Measurements from ENCODE around the gene COA5.

COA5 gene

DNA sequence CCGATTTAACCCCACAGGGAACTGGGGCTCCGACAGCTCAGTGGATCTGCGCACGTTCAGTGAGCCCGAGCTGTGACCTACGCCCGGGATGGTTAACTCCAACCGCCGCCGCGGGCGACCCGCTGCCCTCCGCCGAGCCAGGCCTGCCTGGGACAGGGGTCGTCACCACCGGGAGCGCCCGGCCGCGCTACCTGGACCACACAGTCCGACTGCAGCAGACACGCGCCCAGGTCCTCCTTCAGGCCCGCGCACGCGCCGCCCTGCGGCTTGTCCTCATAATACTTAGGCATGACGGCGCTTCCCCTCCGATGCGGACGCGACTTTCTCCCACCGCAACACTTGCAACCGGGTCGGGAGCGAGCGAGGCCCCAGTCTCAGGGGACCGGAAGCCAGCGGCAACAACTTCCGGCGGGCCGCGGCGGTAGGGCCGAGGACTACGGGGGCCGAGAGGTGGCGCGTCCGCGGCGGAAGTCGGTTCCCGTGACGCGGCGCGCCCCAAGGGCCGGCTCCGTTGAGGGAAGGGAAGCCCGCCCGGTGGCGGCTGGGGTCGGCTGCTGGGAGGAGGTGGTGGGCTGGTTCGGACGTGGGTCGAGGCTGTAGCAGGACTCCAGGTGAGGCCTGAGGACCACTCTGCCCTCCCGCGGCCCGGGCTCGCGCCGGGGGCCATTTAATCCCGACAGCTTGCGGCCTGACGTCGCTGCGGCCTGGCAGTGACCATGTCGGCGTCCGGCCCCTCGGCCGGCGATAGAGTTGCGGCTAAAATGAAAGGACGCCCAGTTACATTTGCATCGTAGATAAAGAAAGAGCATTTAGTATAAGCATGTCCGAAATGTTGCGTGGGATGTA, at the start of gene COA5, which contains the start of gene UNC50:
Gene COA5, minus strand, starts transcription at position 397 of the 846 bp plus-strand sequence. Its CDS starts 107 bp downstream, at position 290.
Gene UNC50, plus strand, starts transcription at position 474 of the 846 bp plus-strand sequence. CDS start 1,171 bp downstream, outside the sequence.
- DNase-seq = peak; percentile 91

GRCh38 chr2:98656800-98657199, 48.5 kb upstream of the COA5 start:
- no peak for DNase-seq

DNA sequence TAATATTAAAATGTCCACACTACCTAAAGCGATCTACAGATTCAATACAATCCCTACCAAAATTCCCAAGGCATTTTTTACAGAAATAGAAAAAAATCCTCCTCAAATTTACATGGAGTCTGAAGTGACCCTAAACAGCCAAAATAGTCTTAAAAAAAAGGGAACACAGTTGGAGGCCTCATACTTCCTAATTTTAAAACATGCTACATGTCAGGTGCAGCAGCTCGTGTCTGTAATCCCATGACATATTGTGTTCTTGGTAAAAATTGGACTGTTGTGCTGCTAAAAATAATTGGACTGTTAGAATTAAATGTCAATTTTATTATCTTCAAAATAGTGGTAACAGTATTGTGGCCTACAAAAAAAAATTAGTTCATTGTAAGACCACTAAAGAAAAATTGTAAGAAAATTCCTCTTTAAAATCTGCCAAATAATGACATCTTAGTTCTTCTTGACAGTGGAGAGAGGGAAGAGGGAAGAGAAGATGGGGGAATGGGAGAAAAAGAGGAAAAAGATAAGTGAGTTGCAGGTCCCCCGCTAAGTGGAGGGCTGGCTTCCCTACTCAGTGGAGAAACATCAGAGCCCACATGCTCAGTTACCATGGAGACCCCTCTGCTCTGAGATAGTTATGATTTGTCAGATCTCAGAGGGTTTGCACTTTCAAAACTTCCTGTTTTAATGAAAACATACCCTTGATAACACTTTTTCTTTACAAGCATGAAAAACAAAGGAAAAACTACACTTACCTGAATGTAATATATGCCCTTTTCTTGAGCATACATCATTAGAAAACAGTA, 46.6 kb upstream of the COA5 start:
- no peak for DNase-seq

GRCh38 chr2:98650998-98651397, 42.7 kb upstream of the COA5 start:
- DNase-seq = no peak

DNA sequence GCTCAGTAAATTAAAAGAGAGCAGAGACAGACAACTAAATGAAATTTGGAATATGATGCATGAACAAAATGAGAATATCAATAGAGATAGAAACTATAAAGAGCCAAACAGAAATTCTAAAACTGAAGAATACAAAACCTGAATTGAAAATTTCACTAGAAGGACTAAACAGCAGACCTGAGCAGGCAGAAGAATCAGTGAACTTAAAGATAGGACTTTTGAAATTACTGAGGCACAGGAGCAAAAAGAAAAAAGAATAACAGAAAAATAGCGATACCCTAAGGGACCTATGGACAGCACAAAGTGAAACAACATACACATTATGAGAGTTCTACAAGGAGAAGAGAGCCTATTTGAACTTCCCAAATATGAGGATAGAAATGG, 41.7 kb upstream of the COA5 start:
- DNase-seq = no peak

DNA sequence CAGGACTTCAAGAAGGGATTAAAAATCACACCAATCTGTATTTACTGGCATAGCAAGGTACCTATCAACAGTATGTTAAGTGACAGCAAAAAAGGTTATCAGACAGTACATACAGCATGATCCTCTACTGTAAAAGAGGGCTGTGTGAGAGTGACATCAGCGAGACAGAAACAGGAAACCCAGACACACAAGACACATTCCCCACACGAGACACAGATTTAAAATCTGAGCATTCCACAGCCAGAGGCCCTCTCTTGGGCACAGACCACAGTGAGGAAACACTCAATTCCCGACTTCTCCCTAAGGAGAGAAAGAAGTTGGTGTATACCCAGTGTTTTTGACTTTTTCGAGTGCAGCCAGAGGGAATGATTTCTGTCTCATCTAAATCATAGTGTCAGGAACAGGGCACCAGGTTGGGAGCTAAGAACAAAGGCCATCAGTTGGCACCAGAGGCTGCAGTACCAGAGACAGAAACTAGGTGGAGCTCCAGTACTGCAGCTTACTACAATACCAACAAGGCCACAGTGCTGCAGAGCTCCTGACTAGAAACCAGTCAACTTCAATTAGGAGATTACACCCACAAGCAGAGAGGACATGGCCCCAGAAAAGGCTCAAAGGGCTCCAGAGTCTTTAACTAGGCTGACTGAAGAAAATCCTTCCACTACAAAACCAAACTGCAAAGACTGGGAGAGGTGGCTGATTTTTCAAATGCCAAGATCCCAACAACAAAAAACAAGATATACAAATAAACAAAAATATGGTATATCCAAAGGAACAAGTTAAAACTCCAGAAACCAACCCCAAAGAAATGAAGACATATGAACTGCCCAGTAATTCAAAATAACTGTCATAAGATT, 41.1 kb upstream of the COA5 start:
- peak; percentile 89 for DNase-seq

GRCh38 chr2:98648451-98648850, 40.1 kb upstream of the COA5 start:
- DNase-seq = no peak

DNA sequence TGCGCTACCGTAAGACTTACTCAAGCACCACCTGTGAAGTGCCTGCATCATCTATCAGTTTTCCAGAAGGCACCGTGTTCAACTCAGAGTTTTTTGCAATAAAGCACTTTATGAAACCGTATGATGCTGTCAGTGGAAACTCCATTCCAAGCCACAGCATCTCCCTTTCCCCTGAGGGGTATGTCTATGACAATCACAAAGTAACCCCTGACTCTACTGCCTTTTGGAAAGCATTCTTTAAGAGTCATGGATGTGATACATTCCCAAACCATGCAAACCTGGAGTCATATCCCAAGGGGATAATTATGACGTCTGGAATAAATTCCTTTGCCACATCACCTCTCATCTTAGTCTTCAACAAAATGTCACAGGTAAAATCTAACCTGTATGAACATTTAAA, 39.3 kb upstream of the COA5 start:
- DNase-seq = no peak

DNA sequence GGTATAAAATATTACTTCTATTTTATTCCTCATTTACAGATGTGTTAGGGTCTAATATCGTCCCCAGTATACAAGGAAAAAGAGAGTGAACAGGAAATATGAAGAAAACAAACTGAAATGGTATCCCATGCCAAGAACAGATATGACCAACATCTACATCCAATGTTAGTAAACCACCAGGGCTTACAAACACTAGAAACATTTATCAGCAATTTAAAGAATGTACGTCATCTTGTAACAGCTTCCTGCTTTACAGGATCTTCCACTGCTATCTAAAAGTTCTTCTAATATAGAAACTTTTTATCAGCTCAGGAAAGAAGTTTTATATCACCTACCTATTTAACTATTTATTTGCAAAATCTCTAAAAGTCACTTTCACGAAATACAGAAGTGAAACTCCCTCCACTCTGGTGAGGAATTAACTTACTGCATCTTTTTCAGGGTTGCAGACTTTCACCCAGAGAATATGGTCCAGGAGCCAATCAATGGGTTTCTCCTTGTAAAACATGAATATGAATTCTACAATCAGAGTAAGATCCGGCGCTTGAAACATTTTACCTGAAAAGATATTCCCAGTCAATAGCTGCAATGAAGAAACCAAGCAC, 35.3 kb upstream of the COA5 start:
- DNase-seq = no peak

GRCh38 chr2:98637401-98638147, 29.3 kb upstream of the COA5 start:
- no peak for DNase-seq

DNA sequence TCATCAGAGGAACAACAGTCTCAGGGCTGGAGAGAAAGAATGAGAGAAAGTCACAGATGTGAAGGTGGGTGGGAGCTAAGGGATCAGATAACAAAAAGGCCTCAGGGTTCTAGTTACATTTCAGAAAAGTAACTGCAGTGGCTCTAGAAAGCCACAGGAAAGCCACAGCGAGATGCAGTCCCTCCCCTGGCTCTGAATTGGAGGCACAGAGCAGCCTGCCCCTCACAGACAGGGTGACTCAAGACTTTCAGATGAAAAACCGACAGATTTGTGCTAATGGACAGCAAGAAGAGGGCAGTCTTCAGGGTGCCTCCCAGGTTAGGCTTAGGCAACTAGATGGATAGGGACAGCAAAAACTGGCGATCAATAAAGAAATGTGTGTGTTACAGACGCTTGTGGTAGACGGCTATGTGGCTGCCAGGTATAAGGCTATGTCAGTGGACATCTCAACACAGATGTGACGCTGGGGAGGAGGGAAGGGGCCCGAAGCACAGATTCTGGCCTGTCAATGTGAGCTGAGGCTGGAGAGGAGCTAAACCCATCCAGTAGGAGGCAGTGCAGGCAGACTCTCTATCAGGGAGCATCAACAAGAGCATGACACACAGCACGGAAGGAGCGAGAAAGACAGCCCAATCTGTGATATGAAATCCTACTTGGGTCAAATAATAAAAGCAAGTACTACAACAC, 26.2 kb upstream of the COA5 start:
- peak; percentile 54 for DNase-seq

- no peak for DNase-seq
These were observed 24.0 kb upstream of the COA5 start for GRCh38 chr2:98632351-98632750.

- DNase-seq = no peak
These were observed 15.3 kb upstream of the COA5 start for GRCh38 chr2:98623657-98624056.

DNA sequence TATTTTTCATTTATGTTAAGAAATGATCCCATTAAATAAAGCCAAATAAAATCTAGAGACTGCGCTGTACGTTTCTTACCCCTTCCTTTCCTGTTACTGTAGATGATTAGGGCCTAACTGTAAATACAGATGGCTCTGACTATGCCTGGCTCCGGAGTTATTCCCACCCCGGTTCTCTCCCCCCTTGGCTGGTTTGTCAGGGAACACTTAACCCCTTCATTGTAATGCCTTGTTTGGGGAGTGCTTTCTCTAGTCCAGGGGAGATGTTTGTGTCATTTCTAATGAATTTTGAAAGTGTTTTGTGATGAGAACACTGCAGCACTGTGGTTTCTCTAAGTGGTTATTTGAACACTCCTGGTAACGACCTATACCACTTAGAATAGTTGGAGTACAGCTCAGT, 8.8 kb upstream of the COA5 start:
- no peak for DNase-seq

DNA sequence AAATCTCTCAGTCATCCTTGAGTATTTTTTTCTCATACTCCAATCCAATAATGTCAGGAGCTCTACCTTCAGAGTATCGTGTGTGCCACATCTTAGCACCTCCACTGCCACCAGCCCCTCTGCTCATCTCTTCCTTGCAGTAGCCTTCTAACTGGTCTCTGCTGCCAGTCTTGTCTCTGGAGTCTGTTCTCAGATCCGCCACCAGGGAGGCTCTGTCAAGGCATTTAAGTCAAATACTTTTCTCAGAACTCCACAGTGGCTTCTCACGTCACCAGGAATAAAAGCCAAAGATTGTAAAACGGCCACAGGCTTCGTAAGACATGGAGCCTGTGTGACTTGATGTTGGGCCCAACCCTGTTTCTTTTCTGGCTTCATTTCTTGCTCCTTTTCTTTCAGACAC, 7.2 kb upstream of the COA5 start:
- DNase-seq = no peak

DNA sequence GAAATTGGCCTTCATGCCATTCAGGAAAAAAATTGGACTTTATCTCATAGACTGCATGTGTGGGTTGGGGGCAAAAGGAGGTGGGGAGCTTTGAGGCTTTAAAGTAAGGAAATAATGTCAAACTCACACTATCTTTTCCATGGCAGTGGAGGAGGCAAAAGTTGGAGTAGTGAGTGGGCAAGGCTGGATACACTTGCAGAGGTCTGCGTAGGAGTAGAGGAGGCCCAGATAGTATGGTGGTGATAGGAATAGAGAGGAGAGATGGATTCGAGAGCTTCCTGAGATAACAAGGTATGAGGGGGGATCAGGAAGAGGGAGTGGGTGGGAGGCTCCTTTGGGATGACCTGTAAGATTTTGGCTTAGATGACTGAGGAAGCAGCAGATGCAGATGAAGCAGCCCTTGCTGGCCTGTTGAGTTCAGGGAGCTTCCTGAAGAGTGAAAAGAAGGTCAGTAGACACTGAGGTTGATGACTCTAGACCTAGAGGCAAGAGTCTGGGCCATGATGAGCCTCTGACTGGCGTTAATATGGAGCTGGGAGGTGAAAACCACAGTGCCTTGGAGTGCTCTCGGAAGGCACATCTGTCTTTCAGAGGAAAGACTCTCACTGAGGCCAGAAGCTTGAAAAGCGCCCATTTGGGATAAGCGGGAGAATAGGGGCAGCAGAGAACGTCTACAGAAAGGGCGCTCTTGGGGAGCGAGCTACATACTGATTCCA, 5.9 kb upstream of the COA5 start:
- no peak for DNase-seq

GRCh38 chr2:98608962-98609604, 771 bp upstream of the COA5 start:
- DNase-seq = peak; percentile 26

DNA sequence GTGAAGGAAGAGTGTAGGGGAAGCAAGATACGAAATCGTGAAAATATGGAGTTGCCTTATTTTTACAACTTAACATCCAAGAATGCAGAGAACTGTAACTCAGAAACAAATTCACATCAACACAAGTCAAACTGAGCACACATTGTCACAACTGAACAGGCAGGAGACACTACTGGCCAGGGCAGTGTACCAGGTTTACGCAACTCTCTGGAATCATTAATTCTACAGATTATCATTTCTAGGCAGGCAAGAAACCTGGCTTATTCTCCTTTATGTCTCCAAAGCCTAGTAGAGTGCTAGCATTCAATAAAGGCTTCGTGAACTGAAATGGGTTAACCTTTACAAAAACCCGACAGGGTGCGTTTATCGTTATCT, 584 bp downstream of the COA5 start:
- DNase-seq = peak; percentile 40

GRCh38 chr2:98607104-98607503, 1.2 kb downstream of the COA5 start:
- DNase-seq = no peak

DNA sequence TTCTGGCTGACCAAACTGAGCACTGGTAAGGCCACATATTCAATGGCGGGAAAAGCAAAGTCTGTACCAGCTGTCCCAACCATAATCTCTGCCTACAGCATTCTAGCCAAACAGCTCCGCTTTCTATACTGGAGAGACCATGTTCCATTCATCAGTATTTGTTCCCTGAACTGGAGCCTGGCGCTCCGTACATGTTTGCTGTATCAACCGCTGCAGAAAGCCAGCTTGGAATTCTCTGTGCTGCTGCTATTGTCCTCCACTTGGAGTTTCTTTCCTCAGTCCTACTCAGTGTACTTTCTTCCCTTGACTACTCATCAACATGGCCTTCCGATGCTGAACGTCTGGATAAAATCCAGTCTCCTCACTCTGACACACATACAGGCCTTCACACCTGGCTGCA, 1.9 kb downstream of the COA5 start:
- DNase-seq = no peak

Data from NCI-H82 (cell line).